Fibroblast of skin of back (primary cell): ENCODE results near the gene ACVR1B.

Experiments
- DNase-seq: peaks from one replicate; pipeline ENCODE4 v3.0.0-alpha.2; 2013

Gene ACVR1B

GRCh38 chr12:52023976-52024688 lies 72.6 kb downstream of the ACVR1B start:
- no peak for DNase-seq

DNA sequence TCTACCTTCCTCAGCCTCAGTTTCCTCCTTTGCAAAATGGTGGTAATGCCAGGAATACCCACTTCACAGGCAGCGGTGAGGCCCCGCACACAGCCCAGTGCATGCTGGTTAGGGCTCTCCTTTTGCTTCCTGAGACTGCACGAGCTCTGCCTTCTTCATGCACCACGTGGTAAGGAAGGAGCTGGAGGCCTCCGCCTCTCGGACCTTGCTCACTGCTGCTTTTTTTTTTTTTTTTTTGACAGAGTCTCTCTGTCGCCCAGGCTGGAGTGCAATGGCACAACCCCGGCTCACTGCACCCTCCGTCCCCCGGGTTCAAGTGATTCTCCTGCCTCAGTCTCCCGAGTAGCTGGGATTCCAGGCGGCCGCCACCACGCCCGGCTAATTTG lies 73.3 kb downstream of the ACVR1B start:
- DNase-seq = no peak

- no peak for DNase-seq
Observed at GRCh38 chr12:52026263-52026662, 74.8 kb downstream of the ACVR1B start.

DNA sequence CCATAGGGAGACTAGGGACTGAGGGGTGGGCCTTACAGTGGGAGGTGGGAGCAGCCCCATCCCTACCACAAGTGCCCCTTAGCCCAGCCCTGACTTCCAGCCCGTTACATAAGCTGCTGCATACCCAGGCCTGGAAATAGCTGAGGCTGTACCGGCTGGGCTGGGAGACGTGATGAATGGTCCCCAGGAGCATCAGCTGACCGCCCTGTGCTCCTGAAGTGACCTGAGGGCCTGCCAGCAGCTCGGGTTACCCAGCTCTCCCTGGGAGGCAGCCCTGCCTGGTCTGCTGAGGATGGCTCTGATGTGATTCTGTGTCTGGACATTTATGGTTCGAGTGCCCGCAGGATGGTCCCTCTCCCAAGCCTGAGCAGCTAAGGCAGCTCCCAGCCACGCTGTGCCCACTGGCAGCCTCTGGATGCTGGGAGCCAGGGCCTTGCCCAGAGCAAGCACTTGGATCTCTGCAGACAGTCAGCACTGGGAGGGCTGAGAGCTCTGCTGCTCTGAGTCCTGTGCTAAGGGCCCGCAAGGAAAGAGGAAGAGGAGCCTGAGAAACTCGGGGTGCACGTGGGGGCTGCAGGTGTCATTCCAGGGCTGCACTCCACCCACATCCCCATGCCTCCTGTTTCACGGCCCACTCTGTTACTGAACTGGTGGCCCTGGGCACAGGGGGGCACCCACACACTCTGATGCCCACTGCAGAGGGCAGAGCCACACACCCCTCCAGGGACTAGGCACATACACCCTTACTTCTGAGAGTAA lies 75.8 kb downstream of the ACVR1B start:
- no peak for DNase-seq

- peak; percentile 58 for DNase-seq
Observed at GRCh38 chr12:52029685-52030084, 78.2 kb downstream of the ACVR1B start.

DNA sequence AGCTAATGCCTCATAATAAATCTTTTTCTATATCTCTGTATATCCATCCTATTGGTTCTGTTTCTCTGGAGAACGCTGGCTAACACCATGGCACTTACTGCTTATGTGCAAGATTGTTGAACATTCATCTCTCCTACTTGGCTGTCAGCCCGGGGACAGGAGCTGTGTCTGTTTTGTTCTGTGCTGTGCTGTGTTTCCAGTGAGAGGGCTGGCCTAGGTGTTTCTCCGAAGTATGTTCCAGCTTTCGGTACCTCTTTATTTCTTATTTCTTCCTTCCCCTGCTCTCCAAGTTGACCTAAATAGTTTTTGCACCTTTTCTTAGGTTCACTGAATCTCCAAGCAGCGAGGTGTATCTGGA lies 80.9 kb downstream of the ACVR1B start:
- peak; percentile 44 for DNase-seq

DNA sequence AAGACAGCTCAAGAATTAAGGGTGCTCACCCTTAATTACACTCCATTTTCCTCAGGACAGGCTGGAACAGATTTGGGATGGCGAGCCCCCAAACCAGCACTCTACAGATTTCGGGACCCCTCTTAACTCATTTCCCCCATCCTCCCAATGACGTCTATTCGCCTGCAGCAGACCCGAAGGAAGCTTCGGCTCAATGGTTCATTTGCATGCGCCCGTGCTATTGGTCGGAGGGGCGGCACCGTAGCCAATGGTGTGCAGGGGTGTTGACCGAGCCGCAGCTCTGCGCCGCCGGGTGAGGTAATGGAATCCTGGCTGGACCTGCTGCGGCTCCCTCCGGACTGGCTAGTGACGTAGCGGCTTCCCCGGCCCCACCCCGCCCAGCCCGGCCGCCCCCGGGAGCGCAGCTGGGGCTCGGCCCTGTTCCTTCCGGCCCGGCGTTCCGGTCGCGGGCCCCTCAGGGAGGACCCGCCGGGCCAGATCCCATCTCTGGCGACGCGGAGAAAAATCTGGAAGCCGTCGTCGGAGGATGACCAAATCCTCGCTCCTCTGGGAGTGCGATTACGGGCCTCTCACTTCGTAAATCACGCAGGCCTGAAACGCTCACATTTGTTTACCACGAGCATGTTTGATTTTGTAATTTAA lies 81.4 kb downstream of the ACVR1B start:
- DNase-seq = peak; percentile 97

DNA sequence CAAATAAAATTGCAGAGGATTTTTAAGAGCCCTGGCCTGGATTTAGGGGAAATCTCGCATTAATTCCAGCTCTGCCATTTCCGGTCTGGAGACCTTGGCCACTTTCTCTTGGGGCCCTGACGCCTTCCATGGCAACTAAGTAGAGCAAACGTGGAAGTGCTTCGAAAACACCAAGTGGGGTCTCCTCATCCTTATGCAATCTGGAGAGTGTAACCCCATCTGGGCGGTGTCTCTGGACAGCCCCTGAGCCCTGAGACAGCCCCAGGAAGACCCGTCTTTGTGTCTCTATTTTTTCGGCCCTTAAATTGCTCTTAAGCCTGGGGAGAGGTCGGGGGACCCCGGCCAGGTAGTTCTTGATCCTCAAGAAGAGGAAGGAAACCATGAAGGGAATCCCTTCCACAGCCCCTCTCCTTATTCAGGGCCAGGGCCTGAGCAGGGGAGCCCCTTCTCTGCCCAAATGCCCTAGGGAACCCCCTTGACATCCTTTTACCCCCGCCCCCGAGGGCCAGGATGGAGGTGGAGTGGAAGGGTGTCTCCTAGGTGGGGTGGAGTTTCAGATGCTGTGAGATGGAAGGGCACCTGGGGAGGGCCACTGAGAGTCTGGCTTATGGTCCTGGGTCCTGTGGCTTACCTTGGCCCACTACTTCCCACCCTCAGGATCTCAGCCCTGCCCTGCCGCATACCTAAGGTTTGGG lies 82.1 kb downstream of the ACVR1B start:
- no peak for DNase-seq

- no peak for DNase-seq
Observed at GRCh38 chr12:52035190-52035589, 83.7 kb downstream of the ACVR1B start.

DNA sequence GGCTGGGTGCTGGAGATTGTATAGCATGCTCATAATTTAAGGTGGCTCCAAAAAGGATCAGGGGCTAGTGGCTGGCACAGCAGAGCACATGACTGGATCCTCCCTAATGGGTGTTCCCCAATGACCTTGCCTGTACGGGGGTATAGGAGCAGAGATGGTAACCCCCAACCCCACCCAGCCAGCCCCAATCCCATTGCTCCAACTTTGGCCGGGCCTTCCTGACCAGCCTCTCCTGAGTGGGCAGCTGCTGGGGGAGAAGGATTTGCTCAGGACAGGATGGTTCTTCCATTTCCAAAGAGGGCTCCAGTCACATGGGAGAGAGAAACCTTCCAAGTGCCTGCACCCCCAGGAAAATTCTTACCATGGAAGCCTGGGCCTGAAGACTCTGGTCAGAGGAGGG lies 84.4 kb downstream of the ACVR1B start:
- no peak for DNase-seq

DNA sequence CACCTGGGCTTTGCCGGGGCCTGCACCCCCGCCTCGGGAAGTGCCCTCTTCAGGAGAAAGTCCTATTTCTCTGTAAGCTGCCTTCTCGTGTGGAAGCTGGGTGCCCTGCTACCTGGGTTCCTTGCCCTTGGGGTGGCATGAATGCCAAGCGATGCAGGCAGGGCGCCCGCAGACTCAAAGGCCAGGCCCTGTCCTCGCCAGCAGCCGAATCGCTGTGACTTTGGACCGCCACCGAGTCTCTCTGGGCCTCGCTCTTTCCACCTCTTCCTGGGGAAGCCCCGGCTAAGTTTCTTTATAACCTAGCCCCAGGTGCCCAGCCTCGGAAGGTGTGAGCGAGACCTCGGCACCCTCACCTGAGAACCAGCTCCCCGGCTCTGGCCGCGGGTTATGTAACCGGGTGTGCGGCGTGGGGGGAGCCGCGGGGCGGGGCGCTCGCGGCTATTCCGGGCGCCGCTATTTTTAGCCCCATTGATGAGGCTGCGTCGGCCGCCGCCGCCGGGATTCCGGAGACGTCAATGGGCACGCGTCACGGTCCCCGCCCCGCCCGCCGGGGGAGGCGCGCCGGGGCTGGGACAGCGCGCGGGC lies 85.2 kb downstream of the ACVR1B start:
- DNase-seq = peak; percentile 82

DNA sequence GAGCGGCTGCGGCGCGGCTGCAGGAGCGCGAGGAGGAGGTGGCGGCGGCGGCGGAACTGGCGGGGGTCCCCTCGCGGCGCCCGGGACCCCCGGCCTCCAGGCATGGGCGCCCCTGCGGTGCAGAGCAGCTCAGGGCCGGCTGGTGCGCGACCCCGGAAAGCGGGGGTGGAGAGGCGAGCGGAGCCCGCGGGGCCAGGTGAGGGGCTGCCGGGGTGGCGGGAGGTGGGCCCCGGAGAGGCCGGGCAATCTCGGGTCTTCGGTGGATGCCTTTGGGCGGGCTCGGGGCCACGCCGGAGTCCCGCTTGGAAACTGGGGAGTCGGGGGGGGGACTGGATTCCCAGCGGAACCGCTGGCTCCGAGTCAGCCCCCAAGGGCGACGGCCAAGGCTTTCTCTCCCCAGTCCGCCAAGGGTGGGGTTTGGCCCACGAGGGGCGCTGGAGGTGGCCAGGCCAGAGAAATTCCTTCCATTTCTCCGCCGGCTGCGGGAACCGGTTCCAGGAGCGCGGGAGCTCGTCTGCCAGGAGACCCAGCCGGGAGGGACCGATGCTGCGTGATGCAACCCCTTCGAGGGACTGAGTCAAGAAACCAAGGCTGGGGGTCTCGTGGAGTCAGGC lies 85.9 kb downstream of the ACVR1B start:
- DNase-seq = peak; percentile 55

- no peak for DNase-seq
Observed at GRCh38 chr12:52038447-52038846, 86.9 kb downstream of the ACVR1B start.

DNA sequence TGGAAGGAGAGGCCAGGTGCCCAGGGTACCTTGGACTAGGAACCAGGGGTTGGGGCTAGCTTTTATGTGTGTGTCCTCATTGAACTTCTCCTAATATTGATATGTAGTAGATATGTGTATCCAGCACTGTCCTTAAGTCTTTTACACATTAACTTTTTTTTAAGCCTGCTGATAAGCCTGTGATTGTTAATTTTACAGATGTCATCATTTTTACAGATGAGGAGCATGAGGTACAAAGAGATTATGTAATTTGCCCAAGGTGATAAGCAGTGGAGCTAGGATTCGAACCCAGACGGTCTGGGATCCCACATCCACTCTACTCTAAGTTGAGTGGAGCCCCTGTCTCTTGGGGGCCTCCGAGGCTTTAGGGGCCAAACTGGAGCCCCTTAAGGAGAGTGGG lies 89.5 kb downstream of the ACVR1B start:
- DNase-seq = no peak

DNA sequence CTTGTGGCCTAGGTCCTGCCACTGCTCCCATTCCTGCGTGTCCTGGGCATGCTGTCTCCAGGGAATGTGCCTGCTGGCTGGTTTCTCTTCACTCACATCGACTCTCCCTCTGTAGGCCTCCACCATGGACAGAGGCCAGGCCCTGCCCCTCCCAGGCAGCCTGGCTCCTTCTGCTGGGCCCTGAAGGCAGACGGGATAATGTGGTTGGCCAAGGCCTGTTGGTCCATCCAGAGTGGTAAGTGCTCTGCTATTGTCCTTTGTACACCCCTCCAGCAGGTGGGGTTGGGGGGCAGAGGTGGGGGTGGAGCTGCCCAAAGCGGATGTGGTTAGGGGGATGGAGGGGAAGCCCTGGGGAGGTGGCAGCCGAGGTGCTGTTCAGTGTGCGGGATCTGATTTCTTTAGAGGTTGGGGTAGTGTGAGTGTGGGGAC lies 90.2 kb downstream of the ACVR1B start:
- DNase-seq = no peak

GRCh38 chr12:52042706-52043385 lies 91.3 kb downstream of the ACVR1B start:
- no peak for DNase-seq

DNA sequence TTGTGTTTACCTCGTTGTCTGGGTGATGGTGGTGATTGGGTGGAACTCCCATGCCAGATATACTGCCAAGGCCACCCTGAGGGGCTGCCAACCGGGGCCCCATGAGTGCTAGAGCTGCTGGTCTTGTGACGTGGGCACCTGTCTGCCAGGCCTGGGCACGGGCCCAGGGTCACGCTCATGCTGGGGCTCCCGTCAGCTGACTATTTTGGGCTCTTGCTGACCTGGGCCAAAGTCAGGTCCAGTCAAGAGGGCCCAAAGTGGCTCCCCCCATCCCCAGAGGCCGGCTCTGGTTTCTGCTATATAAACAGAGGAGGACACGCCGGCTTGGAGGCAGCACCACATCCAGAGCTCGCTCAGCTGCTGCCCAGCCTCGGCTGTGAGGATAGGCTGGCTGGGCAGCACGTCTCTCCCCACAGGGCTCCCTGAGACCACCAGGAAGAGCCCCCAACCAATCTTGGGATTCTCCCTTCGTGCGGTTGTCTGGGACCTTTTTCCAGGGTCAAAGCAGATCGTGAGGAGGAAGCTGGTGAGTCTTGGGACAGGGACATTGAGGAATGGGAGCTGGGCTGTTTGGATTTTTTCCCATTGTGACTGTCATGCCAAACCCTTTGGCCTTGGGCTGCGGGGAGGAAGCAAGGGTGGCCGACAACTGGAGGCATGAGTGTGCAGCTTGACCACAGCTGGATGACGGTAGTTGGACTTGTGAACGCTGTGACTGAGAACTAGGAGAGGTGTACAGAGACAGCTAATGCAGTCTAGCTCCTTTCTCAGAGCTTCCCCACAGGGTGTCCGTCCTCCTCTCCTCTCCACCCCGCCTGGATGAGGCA lies 92.1 kb downstream of the ACVR1B start:
- DNase-seq = no peak

DNA sequence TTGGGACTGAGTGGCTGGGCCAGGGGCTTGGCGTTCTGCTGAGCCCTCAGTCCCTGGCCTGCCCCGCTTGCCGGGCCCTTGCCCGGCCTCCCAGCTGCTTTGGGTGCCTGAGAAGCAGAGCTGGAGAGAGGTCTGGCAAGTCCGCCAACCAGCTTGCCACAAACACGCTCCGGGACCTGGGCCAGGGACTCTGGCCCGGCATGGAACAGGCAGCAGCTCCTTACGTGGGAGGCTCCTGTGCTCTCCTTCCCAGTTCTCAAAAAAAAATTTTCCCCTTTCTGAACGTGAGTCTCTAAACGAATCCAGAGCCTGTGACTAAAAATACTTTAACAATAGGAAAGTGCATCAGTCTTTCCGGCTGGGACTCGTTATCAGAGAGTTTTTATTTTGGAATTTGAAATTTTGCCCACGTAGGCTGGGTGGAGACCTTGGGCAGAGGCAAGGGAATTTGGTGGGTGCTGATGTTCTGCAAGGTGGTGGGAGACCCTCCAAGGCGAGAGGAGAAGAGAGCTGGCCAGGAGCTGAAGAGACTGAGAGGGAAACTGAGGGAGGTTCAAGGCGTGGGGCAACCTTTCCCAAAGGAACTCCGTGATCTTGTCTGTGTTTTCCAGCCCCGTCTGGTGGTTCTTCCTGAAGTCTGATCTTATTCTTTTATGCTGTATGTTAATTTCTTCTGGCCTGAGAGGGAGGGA lies 92.9 kb downstream of the ACVR1B start:
- DNase-seq = no peak

- DNase-seq = no peak
Observed at GRCh38 chr12:52045794-52046199, 94.3 kb downstream of the ACVR1B start.
